ENCODE results near the gene LRRC3C.

Gene LRRC3C

DNA sequence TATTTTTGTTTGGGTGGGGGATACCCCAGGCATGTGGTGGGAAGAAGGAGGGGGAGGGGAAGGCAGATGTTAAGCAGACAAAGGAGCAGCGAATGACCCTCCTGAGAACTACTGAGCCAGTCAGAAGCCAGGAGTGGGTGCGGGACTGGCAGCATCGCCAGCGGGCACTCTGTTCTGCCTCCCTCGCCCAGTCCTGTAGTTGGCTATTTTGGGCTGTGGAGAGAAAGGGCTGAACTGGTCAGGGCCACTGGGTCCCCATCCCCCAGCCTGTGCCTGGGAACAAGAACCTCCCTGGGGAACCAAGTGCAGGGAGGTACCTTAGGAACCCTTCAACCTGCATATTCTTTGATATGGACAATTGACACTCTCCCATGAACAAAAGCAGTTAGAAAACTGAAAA, 6.4 kb downstream of the LRRC3C start:
- Mint-ChIP-seq H3K9me3 (no peaks in the 10 kb centered on the region), H3K36me3 (ENCODE audit: low read depth) (no peaks in the 10 kb centered on the region), H3K4me3 (no peak overlapping the region), H3K4me1 (peaks cover 14% of the 10 kb centered on the region), H3K27ac (peak overlapping the region in 1 of 3 experiments; percentile 28), H3K27me3 (ENCODE audit: low read depth) (no peaks in the 10 kb centered on the region)
- TF ChIP-seq CTCF (IDR thresholded peaks at IDR 0.05; ENCODE audit: unreplicated experiment in 3 of 3), result no peak

GRCh38 chr17:39934324-39934723, 6.8 kb downstream of the LRRC3C start:
- Mint-ChIP-seq H3K27ac (peak overlapping the region in 1 of 3 experiments; percentile 28), H3K36me3 (ENCODE audit: low read depth) (no peaks in the 10 kb centered on the region), H3K4me3 (no peak overlapping the region), H3K9me3 (no peaks in the 10 kb centered on the region), H3K4me1 (peaks cover 14% of the 10 kb centered on the region), H3K27me3 (ENCODE audit: low read depth) (no peaks in the 10 kb centered on the region)
- no peak for TF ChIP-seq CTCF (IDR thresholded peaks at IDR 0.05; ENCODE audit: unreplicated experiment in 3 of 3)

- H3K4me1 Mint-ChIP-seq, result peaks cover 17% of the 10 kb centered on the region
- no peaks in the 10 kb centered on the region for H3K9me3 Mint-ChIP-seq
- no peak for TF ChIP-seq CTCF (IDR thresholded peaks at IDR 0.05; ENCODE audit: unreplicated experiment in 3 of 3)
- H3K27ac Mint-ChIP-seq, result no peak overlapping the region
- no peaks in the 10 kb centered on the region for H3K27me3 Mint-ChIP-seq (ENCODE audit: low read depth)
- H3K36me3 Mint-ChIP-seq (ENCODE audit: low read depth), result no peaks in the 10 kb centered on the region
- no peak overlapping the region for H3K4me3 Mint-ChIP-seq
These were observed 8.4 kb downstream of the LRRC3C start for GRCh38 chr17:39935909-39936308.

- Mint-ChIP-seq H3K36me3 (ENCODE audit: low read depth) (no peaks in the 10 kb centered on the region), H3K4me3 (no peak overlapping the region), H3K27me3 (ENCODE audit: low read depth) (peaks cover 6% of the 10 kb centered on the region), H3K4me1 (peaks cover 17% of the 10 kb centered on the region), H3K9me3 (no peaks in the 10 kb centered on the region), H3K27ac (no peak overlapping the region)
- TF ChIP-seq CTCF (IDR thresholded peaks at IDR 0.05; ENCODE audit: unreplicated experiment in 3 of 3), result no peak
These were observed 9.9 kb downstream of the LRRC3C start for GRCh38 chr17:39937447-39937846.

DNA sequence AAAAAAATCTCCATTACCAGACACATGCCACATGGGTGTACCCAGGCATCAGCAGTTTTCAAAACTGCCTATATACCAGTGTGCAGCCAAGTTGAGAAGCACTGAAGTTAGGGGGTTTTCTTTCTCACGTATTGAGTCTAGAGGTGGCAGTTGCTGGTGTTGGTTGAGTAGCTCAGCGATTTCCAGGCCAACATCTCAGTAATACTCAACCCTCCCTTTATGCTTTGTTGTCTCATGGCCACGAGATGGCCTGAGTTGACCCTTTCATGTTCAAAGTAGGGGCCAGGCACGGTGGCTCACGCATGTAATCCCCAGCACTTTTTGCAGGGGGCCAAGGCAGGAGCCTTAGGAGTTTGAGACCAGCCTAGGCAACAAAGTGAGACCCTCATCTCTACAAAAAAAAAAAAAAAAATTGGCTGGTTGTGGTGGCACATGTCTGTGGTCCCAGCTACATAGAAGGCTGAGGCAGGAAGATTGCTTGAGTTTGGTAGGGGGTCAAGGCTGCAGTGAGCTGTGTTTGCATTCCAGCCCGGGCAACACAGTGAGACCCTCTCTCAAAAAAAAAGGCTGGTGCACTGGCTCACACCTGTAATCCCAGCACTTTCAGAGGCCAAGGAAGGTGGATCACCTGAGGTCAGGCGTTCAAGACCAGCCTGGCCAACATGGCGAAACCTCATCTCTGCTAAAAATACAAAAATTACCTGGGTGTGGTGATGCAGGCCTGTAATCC, 10.8 kb downstream of the LRRC3C start:
- Mint-ChIP-seq H3K4me1 (peaks cover 17% of the 10 kb centered on the region), H3K9me3 (no peaks in the 10 kb centered on the region), H3K27ac (no peak overlapping the region), H3K36me3 (ENCODE audit: low read depth) (no peaks in the 10 kb centered on the region), H3K27me3 (ENCODE audit: low read depth) (peaks cover 7% of the 10 kb centered on the region), H3K4me3 (no peak overlapping the region)
- no peak for TF ChIP-seq CTCF (IDR thresholded peaks at IDR 0.05; ENCODE audit: unreplicated experiment in 3 of 3)

DNA sequence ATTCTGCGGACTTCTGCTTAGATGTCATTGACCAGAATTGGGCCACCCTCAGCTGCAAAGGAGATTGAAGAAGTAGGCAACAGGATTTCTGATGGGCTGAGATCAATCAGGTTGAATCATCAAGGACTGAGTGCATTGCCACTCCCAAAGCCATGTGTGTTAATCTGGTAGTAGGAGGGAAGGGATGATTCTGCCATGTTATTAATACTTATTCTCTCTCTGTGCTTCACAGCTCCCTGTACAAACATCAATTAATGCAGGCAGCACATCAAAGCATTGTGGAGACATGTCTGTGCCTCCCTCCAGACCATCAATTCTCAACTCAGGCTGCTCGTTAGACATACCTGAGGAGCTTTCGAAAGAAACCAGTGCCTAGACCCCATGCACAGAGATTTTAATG, 11.6 kb downstream of the LRRC3C start:
- peak overlapping the region; percentile 55 to 73 (median 61) for H3K27ac Mint-ChIP-seq
- no peaks in the 10 kb centered on the region for H3K9me3 Mint-ChIP-seq
- H3K27me3 Mint-ChIP-seq (ENCODE audit: low read depth), result peaks cover 10% of the 10 kb centered on the region
- H3K4me3 Mint-ChIP-seq, result no peak overlapping the region
- H3K36me3 Mint-ChIP-seq (ENCODE audit: low read depth), result no peaks in the 10 kb centered on the region
- no peak for TF ChIP-seq CTCF (IDR thresholded peaks at IDR 0.05; ENCODE audit: unreplicated experiment in 3 of 3)
- peaks cover 16% of the 10 kb centered on the region for H3K4me1 Mint-ChIP-seq

Data from nephron (organoid).